ENCODE data around the gene KIAA0319L.
"Not testable (repeated sequence)": the region's sequence is repeated elsewhere in the genome, so short reads cannot be mapped to it uniquely, and the experiment has no call there.

KIAA0319L gene

GRCh38 chr1:35557118-35557610 lies at the start of gene KIAA0319L:
KIAA0319L (minus strand) TSS chr1:35557403; CDS start chr1:35554491, 2,912 bp downstream.
- peak; percentile 98 for DNase-seq

- DNase-seq: no peak
These were observed 48.6 kb upstream of the KIAA0319L start for GRCh38 chr1:35605867-35606182.

GRCh38 chr1:35605071-35605866 lies 48.1 kb upstream of the KIAA0319L start:
- no peak for DNase-seq

- DNase-seq: no peak
These were observed 46.7 kb upstream of the KIAA0319L start for GRCh38 chr1:35603941-35604340.

- no peak for DNase-seq
These were observed 46.3 kb upstream of the KIAA0319L start for GRCh38 chr1:35603468-35603867.

- no peak for DNase-seq
These were observed 43.4 kb upstream of the KIAA0319L start for GRCh38 chr1:35600593-35600992.

- no peak for DNase-seq
These were observed 42.2 kb upstream of the KIAA0319L start for GRCh38 chr1:35599411-35599810.

- DNase-seq: no peak
These were observed 41.7 kb upstream of the KIAA0319L start for GRCh38 chr1:35598895-35599294.

GRCh38 chr1:35597870-35598269 lies 40.7 kb upstream of the KIAA0319L start:
- no peak for DNase-seq

GRCh38 chr1:35595684-35596083 lies 38.5 kb upstream of the KIAA0319L start:
- DNase-seq: no peak

GRCh38 chr1:35594005-35594760 lies 37.0 kb upstream of the KIAA0319L start:
- no peak for DNase-seq

GRCh38 chr1:35592991-35593769 lies 36.0 kb upstream of the KIAA0319L start:
- no peak for DNase-seq

- DNase-seq: no peak
These were observed 34.0 kb upstream of the KIAA0319L start for GRCh38 chr1:35591211-35591610.

- no peak for DNase-seq
These were observed 33.4 kb upstream of the KIAA0319L start for GRCh38 chr1:35590476-35591040.

- no peak for DNase-seq
These were observed 32.6 kb upstream of the KIAA0319L start for GRCh38 chr1:35589516-35590427.

GRCh38 chr1:35588197-35588910 lies 31.2 kb upstream of the KIAA0319L start:
- no peak for DNase-seq

- no peak for DNase-seq
These were observed 30.5 kb upstream of the KIAA0319L start for GRCh38 chr1:35587736-35588135.

- no peak for DNase-seq
These were observed 29.6 kb upstream of the KIAA0319L start for GRCh38 chr1:35586808-35587207.

GRCh38 chr1:35585805-35586204 lies 28.6 kb upstream of the KIAA0319L start:
- DNase-seq: not testable (repeated sequence)

- no peak for DNase-seq
These were observed 28.1 kb upstream of the KIAA0319L start for GRCh38 chr1:35585281-35585680.

- not testable (repeated sequence) for DNase-seq
These were observed 24.4 kb upstream of the KIAA0319L start for GRCh38 chr1:35581621-35582020.

Data from NCI-H510A (cell line).